ENCODE measurements around the gene RIPOR2. TPM values are rescaled to one million over a fixed set of nuclear protein-coding genes. Genes with fewer than 3 reads are reported as not detected.

The RIPOR2 gene
- total and polyA plus RNA-seq, 2 experiments from 2014 or later = 3.2 to 3.3 TPM

DNA sequence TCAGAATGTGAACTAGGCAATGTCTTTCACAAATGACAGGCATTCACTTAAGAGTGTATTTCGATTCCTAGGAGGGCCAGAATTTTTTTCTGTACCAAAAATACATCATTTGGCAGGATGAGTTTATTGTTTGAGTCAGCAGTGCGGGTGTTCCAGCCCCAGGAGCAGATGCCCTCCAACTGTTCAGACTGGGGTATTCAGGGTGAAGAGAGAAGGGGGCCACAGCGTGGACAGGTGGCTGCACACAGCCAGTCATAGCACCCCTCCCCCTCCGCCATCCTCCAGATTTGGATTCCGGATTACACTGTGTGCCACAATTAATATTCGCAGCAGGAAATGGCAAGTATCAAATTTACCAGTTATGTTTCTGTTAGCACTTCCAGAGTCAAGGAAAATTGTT, 38.6 kb downstream of the RIPOR2 start:
- Histone ChIP-seq H2AFZ (no peak overlapping the region), H3K4me3 (no peak overlapping the region), H3K4me2 (ENCODE audit: unreplicated experiment) (no peak overlapping the region), H3K27me3 (replicated peaks; ENCODE audit: insufficient read depth) (no peaks in the 10 kb centered on the region; the same call in 1 of the 2 replicates), H3K36me3 (ENCODE audit: low read depth) (no peaks in the 10 kb centered on the region), H3K9me2 (ENCODE audit: insufficient read depth) (no peaks in the 10 kb centered on the region), H3K4me1 (ENCODE audit: insufficient read depth) (peaks cover 13% of the 10 kb centered on the region), H3F3A (ENCODE audit: insufficient read depth) (0 out of 2 replicates have a peak, but pooled peaks cover 3% of the 10 kb centered on the region), H3K79me2 (ENCODE audit: insufficient read depth) (no peaks in the 10 kb centered on the region), H3K9me3 (ENCODE audit: low read depth) (no peaks in the 10 kb centered on the region), H4K20me1 (ENCODE audit: insufficient read depth) (no peaks in the 10 kb centered on the region), H3K27ac (no peak overlapping the region), H3K9ac (no peak overlapping the region)
- in situ Hi-C loops (cut with MboI) = no loop called here
- TF ChIP-seq EZH2 (IDR thresholded peaks at IDR 0.05; ENCODE audit: insufficient read depth, poor library complexity, severe bottlenecking) = no peak
- TF ChIP-seq EZH2phosphoT487 (IDR thresholded peaks at IDR 0.05; ENCODE audit: insufficient read depth, low read depth) = no peak
- 57 to 59% methylated on average over 6 of the region's 6 CpGs for WGBS, 2 experiments (ENCODE audit: low coverage in 1 of 2, low lambda C conversion rate in 2 of 2, missing lambda C conversion rate in 2 of 2)
- DNase-seq = no peak

DNA sequence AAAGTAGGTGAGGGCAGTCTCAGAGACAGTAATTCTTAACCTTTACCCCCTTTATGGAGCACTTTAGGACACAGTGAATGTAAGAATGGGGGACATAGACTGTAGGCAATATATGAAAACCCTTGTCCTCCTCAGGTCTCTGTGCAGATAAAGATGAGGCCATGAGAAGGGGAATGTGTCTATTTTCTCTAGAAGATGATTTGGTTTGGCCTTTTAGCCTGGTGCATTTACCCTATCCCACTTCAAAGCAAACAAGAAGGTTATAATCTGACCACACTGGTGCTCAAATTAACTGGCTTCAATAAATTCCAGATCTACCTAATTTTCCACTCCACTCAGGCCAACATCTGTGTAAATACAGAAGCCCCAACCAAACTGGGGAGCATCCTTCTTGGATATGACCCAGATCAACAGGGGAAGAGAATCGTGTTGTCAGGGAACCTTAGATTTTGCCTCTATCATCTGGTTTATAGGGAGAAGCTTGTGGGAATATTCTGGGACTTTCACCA, 42.4 kb downstream of the RIPOR2 start:
- Histone ChIP-seq H3K4me3 (no peak overlapping the region), H3K9me3 (ENCODE audit: low read depth) (no peaks in the 10 kb centered on the region), H3F3A (ENCODE audit: insufficient read depth) (no peaks in the 10 kb centered on the region), H4K20me1 (ENCODE audit: insufficient read depth) (no peaks in the 10 kb centered on the region), H3K79me2 (ENCODE audit: insufficient read depth) (no peaks in the 10 kb centered on the region), H3K36me3 (ENCODE audit: low read depth) (no peaks in the 10 kb centered on the region), H3K4me1 (ENCODE audit: insufficient read depth) (no peaks in the 10 kb centered on the region), H3K27ac (no peak overlapping the region), H3K4me2 (ENCODE audit: unreplicated experiment) (no peak overlapping the region), H3K27me3 (replicated peaks; ENCODE audit: insufficient read depth) (no peaks in the 10 kb centered on the region; the same call in 1 of the 2 replicates), H2AFZ (no peak overlapping the region), H3K9ac (no peak overlapping the region), H3K9me2 (ENCODE audit: insufficient read depth) (no peaks in the 10 kb centered on the region)
- WGBS, 2 experiments (ENCODE audit: low coverage in 1 of 2, low lambda C conversion rate in 2 of 2, missing lambda C conversion rate in 2 of 2) = 84 to 95% methylated on average over 1 of the region's 1 CpG
- DNase-seq = no peak
- in situ Hi-C loops (cut with MboI) = no loop called here
- TF ChIP-seq EZH2 (IDR thresholded peaks at IDR 0.05; ENCODE audit: insufficient read depth, poor library complexity, severe bottlenecking) (no peak), EZH2phosphoT487 (IDR thresholded peaks at IDR 0.05; ENCODE audit: insufficient read depth, low read depth) (no peak)

DNA sequence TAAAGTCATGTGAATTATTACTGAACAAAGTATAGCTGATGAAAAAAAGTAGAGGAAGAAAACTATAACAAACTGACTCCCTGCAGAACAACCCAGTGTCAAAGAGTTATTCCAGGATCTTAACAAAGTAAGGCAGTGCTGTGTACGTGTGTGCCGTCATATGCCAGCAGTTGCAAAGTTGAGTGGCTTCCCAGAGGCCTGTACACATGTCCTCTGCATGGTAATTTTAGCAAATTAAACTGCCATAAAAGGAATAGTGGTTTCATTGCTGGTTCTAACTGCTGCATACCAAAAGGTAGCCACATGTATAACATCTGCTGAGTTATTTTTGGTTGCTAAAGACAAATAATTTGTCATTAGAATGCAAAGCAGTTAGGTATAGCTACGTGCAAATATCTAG, 44.8 kb downstream of the RIPOR2 start:
- WGBS, 2 experiments (ENCODE audit: low coverage in 1 of 2, low lambda C conversion rate in 2 of 2, missing lambda C conversion rate in 2 of 2) = 74% methylated on average over 3 of the region's 3 CpGs
- no peak overlapping the region for H3K4me3 ChIP-seq
- H2AFZ ChIP-seq = no peak overlapping the region
- H3K9me3 ChIP-seq (ENCODE audit: low read depth) = no peaks in the 10 kb centered on the region
- H3K9ac ChIP-seq = no peak overlapping the region
- no peaks in the 10 kb centered on the region; the same call in 1 of the 2 replicates for H3K27me3 ChIP-seq (replicated peaks; ENCODE audit: insufficient read depth)
- no peak overlapping the region for H3K4me2 ChIP-seq (ENCODE audit: unreplicated experiment)
- no peaks in the 10 kb centered on the region; the same call in 1 of the 2 replicates for H3K9me2 ChIP-seq (ENCODE audit: insufficient read depth)
- no peaks in the 10 kb centered on the region for H3K36me3 ChIP-seq (ENCODE audit: low read depth)
- in situ Hi-C loops (cut with MboI) = no loop called here
- DNase-seq = no peak
- H4K20me1 ChIP-seq (ENCODE audit: insufficient read depth) = no peaks in the 10 kb centered on the region
- no peaks in the 10 kb centered on the region for H3K4me1 ChIP-seq (ENCODE audit: insufficient read depth)
- no peak overlapping the region for H3K27ac ChIP-seq
- TF ChIP-seq EZH2 (IDR thresholded peaks at IDR 0.05; ENCODE audit: insufficient read depth, poor library complexity, severe bottlenecking) = no peak
- TF ChIP-seq EZH2phosphoT487 (IDR thresholded peaks at IDR 0.05; ENCODE audit: insufficient read depth, low read depth) = no peak
- no peaks in the 10 kb centered on the region for H3K79me2 ChIP-seq (ENCODE audit: insufficient read depth)
- no peaks in the 10 kb centered on the region for H3F3A ChIP-seq (ENCODE audit: insufficient read depth)

DNA sequence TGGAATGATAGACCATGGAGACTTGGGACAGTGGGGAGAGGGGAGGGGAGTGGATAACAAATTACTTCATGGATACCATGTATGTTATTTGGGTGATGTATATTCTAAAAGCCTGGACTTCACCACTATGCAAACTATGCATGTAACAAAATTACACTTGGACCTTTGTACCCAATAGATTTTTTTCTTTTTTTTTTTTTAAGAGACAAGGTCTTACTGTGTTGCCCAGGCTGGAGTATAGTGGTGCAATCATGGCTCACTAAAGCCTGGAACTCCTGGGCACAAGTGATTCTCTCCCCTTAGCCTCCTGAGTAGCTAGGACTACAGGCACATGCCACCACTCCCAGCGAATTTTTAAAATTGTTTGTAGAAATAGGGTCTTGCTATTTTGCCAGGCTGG, 45.3 kb downstream of the RIPOR2 start:
- DNase-seq = no peak
- no peaks in the 10 kb centered on the region for H3K79me2 ChIP-seq (ENCODE audit: insufficient read depth)
- H2AFZ ChIP-seq = no peak overlapping the region
- H3K9me2 ChIP-seq (ENCODE audit: insufficient read depth) = no peaks in the 10 kb centered on the region; the same call in 1 of the 2 replicates
- no peak overlapping the region for H3K4me3 ChIP-seq
- no peaks in the 10 kb centered on the region for H3K36me3 ChIP-seq (ENCODE audit: low read depth)
- no peak for TF ChIP-seq EZH2phosphoT487 (IDR thresholded peaks at IDR 0.05; ENCODE audit: insufficient read depth, low read depth)
- TF ChIP-seq EZH2 (IDR thresholded peaks at IDR 0.05; ENCODE audit: insufficient read depth, poor library complexity, severe bottlenecking) = no peak
- in situ Hi-C loops (cut with MboI) = no loop called here
- WGBS, 2 experiments (ENCODE audit: low coverage in 1 of 2, low lambda C conversion rate in 2 of 2, missing lambda C conversion rate in 2 of 2) = 71 to 82% methylated on average over 1 of the region's 1 CpG
- no peaks in the 10 kb centered on the region for H4K20me1 ChIP-seq (ENCODE audit: insufficient read depth)
- H3K9ac ChIP-seq = no peak overlapping the region
- no peak overlapping the region for H3K4me2 ChIP-seq (ENCODE audit: unreplicated experiment)
- H3F3A ChIP-seq (ENCODE audit: insufficient read depth) = no peaks in the 10 kb centered on the region
- no peaks in the 10 kb centered on the region; the same call in 1 of the 2 replicates for H3K27me3 ChIP-seq (replicated peaks; ENCODE audit: insufficient read depth)
- no peaks in the 10 kb centered on the region for H3K9me3 ChIP-seq (ENCODE audit: low read depth)
- H3K4me1 ChIP-seq (ENCODE audit: insufficient read depth) = no peaks in the 10 kb centered on the region
- no peak overlapping the region for H3K27ac ChIP-seq

All from GM23248 (cell line).